Right forelimb (tissue), 1 donor: Measurements from ENCODE around the gene RBP2.

Experiments
- DNase-seq: peaks from one replicate; pipeline ENCODE4 v3.0.0-alpha.2; 2018

The RBP2 gene

DNA sequence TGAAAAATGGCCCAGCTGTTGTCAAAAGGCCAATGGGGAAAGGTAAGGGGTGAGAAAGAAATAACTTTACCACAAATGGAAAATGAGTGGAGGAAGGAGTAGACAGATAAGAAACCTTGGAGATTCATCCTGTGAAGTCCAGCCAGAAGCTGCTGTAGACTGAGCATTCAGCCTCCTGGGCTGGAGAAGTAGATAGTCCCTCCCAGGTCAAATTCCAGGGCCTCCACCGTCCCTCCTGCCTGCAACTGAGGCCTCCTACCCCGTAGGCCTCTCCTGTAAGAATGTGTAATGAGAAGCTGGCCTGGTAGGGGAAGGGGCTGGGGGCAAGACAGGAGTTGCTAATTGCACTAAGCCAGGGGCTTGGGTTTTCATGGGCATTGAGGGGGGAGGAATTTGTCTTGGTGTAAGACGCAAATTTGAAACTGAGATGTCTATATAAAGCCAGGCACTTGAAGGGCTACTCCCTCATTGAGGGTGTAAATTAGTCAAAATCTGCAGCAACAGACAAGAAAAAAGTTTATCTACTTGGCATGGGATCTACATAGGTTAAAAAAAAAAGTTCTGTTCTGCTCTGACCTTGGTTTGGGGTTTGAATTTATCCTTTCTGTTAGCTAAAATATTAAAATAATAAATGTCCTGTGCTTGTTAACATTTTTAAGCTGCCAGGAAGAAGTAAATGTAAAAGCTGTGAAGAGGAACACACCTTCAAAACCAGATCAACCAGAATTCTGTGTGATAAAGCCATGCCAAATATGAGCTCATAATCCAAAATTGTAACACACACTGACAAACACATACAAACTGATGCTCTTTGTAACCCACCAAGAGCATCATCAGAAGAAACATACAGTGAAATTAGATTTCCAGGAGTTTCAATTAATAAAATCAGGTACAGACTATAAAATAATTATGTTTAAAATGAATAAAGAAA is 1.7 kb upstream of the RBP2 start:
- no peak for DNase-seq

DNA sequence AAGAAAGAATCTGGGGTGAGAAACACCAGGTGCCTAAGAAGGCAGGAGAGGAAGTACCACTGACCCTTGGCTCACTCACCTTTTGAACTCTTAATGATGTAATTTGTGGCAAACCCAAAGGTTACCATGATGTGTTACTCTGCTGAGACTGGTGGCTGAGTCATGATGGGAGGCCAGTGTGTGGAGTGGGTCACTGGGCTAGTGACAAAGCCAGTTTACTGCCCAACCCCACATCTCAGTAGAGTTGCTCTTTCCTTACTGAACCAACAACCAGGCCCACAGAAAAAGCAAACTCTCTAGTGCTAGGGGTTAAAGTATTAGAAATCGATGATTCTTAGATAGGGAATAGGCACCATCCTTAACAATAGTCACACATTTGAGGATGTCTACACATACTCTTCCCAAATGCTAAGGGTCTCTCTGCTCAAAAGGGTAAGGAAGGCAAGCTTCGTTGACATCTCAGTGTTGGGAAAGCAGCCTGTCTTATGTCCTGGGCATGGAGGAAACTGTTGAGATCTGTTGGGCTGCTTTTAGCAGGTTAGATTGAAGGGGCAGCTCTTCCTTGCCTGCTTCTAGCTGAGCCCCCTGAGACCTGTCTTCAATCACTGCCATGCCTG is 3.1 kb downstream of the RBP2 start:
- DNase-seq, result no peak

- DNase-seq, result no peak
Measured at GRCh38 chr3:139472380-139473010, 3.8 kb downstream of the RBP2 start.

- DNase-seq, result no peak
Measured at GRCh38 chr3:139470199-139470598, 6.1 kb downstream of the RBP2 start.

- DNase-seq, result no peak
Measured at GRCh38 chr3:139468399-139468798, 7.9 kb downstream of the RBP2 start.

DNA sequence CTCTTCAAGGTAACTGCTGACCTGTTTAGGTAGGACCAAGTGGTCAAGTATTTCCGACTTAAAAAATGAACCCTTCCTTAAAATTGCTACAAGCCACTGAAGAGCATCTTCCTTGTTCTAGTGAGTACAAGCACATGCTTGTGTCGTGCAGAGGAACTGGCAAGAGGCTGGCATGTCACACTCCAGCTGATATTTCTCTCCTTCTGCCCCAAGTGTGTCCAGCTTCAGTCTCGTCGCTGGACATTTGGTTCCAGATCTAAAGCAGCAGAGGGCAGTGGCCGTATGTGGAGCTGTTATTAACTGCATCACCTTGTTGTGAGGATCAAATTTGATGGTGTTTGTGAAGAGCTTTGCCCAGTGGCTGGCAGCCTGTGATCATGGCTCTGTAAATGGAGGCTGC is 10.0 kb downstream of the RBP2 start:
- DNase-seq, result no peak

DNA sequence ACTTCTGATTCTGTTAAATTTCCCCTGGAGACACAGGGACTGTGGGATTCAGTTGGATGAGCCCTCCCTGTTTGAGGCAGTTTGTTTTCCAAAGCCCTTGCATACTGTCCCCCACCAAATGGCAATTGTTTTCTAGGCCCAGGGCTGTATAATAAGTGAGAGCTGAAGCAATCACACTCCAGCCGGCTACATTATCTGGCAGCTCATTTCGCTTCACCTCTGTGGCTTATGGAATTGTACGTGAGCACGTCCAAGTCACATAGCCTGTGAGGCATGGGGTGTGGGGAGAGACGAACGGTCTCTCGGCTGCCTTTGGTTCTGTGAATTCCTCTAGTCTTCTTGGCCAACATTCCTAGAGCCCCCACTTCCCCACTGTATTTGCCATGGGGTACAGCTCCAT is 10.7 kb downstream of the RBP2 start:
- DNase-seq, result no peak

DNA sequence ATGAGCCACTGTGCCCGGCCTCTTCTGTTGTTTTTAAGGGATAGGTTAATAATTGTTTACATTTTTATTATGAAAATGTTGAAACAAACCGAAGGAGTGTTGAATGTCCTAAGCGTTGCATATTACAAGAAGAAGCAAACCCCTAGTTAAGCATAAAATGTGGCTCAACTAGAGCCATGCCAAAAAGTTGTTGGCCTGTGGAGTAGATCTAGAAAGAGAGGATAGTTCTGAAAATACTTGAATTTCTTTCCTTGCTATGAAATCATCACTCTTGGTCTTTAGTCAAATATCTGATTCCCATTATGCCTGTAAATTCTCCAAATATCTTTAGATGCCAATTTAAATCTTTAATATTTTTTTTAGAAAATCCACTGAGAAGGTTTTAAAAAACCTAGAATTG is 12.8 kb downstream of the RBP2 start:
- no peak for DNase-seq

DNA sequence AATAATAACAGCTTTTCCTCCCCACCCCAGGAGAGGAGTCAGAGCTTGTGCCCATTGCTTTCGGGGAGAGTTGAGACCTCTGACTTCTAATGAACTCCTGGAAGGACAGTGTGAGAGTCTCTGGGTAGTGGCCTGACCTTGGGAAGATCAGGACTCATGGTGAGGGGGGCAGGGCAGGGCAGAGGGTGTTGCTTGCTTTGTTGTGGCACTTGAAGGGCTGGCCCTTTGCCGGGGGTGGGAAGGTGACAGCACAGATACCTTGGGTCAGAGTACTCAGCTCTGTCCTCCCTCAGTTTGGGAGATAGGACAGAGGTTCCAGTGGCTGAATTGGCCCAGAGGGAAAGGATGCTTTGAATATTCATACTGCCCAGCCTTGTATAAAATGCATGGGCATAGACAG is 15.8 kb downstream of the RBP2 start:
- DNase-seq, result no peak

- DNase-seq, result no peak
Measured at GRCh38 chr3:139460076-139460475, 16.2 kb downstream of the RBP2 start.

GRCh38 chr3:139458348-139458747 is 18.0 kb downstream of the RBP2 start:
- no peak for DNase-seq

- DNase-seq, result no peak
Measured at GRCh38 chr3:139457066-139457465, 19.2 kb downstream of the RBP2 start.

- DNase-seq, result no peak
Measured at GRCh38 chr3:139456386-139456785, 19.9 kb downstream of the RBP2 start.

- no peak for DNase-seq
Measured at GRCh38 chr3:139455855-139456254, 20.5 kb downstream of the RBP2 start.

DNA sequence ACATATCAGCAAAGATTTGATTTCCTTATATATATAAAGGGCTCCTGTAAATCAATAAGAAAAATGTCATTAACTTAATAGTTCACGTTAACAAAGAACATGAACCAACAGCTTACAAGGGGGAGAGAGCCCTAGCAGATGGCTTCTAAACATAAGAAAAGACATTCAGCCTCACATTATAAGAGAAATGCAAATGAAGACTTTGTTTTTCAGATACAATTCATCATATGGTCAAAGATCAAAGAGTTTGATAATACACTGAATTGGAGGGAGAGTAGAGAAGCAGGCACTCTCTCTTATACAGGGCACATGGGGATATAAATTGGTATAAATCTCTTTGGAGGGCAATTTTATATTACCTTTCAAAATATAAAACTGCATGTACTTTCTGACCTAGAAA is 21.1 kb downstream of the RBP2 start:
- no peak for DNase-seq

GRCh38 chr3:139454346-139454745 is 22.0 kb downstream of the RBP2 start:
- DNase-seq, result no peak

GRCh38 chr3:139450159-139450558 is 26.2 kb downstream of the RBP2 start:
- DNase-seq, result no peak

- no peak for DNase-seq
Measured at GRCh38 chr3:139449566-139449965, 26.8 kb downstream of the RBP2 start.

DNA sequence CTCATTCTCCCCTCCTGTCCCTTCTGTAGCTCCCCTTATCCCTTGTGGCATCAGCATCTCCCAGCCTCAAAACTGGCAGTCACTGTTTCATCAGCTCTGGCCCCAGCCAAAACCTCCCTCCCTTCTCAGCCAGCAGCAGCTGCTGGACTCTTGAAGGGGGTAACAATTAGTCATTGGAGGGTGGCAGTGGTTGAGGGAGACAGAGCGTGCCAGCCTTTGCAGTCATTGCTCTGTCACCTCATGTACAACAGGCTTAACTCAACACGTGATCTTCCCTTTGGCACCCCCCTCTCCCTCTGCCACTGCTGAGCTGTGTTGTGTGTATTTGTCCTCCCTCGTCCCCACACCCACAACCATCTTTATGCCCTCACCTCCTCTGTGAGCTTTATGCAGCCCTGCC is 28.2 kb downstream of the RBP2 start:
- DNase-seq, result no peak

DNA sequence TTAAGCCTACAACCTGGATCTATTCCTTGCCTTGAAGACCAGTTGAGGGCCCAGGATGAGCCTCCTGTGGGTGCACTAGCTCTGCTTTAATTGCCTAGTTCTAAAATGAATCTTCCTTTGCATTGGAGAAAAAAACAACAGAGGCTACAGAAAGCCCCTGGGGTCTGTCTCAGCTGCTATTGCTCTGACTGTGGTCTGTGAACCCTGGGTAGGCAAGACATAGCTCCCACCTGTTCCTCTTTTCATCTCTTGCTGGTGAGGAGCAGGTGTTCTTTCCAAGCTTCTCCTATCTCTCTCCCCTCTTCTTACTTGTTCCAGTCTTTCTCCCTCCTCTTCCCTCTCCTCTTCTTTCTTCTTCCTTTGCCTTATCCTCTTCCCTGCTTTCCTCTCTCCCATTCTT is 28.8 kb downstream of the RBP2 start:
- no peak for DNase-seq

DNA sequence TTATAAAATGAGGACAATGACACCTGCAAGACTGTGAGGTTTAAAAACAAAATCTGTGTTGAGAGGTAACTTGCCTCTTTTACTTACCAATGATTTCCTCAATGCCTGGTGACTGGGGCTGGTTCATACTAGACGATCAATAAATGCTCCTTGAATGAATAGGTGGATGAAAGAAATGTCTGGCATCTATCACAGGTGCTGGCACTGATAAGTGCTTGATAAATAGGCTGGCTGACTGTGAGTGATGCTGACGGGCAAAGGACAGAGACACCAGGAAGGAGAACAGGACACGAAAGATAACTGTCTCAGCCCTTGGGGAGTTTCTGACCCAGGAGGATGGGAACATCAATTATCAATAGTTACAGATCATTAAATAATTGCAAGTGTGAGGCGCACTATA is 31.9 kb downstream of the RBP2 start:
- DNase-seq, result no peak

- no peak for DNase-seq
Measured at GRCh38 chr3:139443186-139443585, 33.1 kb downstream of the RBP2 start.

DNA sequence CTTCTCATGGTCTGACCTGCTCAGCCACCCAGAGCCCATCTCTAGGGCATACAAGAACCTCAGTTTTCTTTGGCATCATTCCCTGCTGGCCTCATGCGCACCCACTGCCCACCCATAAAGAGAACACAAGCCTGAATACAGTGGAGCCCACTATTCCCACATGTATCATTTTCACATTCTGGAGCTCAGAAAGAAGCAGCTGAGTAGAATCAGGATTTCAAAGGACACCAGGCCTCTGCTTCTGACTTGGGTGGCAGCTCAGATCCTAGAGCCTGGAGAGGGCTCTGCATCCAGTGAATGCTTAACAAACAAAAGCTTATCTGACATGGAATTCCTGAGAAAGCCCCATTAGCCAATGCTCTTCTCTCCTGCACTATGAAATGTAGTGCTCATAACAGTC is 34.7 kb downstream of the RBP2 start:
- DNase-seq, result no peak
